ENCODE results near the gene EVA1C.
"Not testable (repeated sequence)": the region's sequence is repeated elsewhere in the genome, so short reads cannot be mapped to it uniquely, and the experiment has no call there.

EVA1C gene

DNA sequence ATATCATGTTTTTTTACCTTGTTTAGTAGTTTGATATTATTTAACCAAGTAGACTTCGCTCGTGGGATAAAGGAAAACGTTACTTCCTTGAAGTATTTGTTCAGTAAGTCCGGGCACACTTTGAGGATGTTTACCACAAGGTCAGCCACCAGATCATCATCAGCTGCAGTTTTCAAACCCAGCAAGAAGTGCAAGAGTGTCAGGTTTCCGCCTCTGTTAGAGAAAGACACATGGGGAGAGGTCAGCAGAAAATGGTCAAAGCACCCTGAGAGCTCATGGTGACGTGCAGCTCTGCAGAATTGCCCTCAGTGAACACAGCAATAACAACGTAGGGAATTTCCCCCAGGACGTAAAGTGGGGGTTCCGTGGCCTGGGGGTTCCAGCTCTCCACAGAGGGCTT lies 44.1 kb upstream of the EVA1C start:
- DNase-seq (ENCODE audit: low spot score) (no peak), ATAC-seq (ENCODE audit: low read depth) (no peak)
- peaks cover 97% of the 10 kb centered on the region for H3K36me3 ChIP-seq (ENCODE audit: low read depth)
- H3K4me3 ChIP-seq (ENCODE audit: severe bottlenecking), result no peak overlapping the region
- no peaks in the 10 kb centered on the region for H3K27me3 ChIP-seq (ENCODE audit: insufficient read depth, poor library complexity, severe bottlenecking)
- TF ChIP-seq, protein P1, sequence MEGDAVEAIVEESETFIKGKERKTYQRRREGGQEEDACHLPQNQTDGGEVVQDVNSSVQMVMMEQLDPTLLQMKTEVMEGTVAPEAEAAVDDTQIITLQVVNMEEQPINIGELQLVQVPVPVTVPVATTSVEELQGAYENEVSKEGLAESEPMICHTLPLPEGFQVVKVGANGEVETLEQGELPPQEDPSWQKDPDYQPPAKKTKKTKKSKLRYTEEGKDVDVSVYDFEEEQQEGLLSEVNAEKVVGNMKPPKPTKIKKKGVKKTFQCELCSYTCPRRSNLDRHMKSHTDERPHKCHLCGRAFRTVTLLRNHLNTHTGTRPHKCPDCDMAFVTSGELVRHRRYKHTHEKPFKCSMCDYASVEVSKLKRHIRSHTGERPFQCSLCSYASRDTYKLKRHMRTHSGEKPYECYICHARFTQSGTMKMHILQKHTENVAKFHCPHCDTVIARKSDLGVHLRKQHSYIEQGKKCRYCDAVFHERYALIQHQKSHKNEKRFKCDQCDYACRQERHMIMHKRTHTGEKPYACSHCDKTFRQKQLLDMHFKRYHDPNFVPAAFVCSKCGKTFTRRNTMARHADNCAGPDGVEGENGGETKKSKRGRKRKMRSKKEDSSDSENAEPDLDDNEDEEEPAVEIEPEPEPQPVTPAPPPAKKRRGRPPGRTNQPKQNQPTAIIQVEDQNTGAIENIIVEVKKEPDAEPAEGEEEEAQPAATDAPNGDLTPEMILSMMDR (IDR thresholded peaks at IDR 0.05; ENCODE audit: poor library complexity, severe bottlenecking), result no peak
- no peak overlapping the region for H3K27ac ChIP-seq (ENCODE audit: poor library complexity, severe bottlenecking)
- no peaks in the 10 kb centered on the region for H3K9me3 ChIP-seq (ENCODE audit: severe bottlenecking)
- peaks cover 22% of the 10 kb centered on the region for H3K4me1 ChIP-seq (ENCODE audit: insufficient read depth, poor library complexity, severe bottlenecking)

DNA sequence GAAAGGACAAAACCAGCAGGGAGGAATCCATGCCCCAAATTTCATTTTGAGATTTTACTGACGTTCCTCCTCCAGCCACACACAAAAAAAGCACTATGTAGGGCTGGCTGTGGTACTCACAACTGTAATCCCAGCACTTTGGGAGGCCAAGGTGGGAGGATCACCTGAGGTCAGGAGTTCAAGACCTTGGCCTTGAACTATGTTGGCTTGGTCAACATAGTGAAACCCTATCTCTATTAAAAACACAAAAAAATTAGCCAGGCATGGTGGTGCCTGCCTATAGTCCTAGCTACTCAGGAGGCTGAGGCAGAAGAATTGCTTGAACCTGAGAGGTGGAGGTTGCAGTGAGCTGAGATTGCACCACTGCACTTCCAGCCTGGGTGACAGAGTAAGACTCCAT lies 43.5 kb upstream of the EVA1C start:
- H3K36me3 ChIP-seq (ENCODE audit: low read depth), result peaks cover 97% of the 10 kb centered on the region
- H3K27ac ChIP-seq (ENCODE audit: poor library complexity, severe bottlenecking); H3K4me3 ChIP-seq (ENCODE audit: severe bottlenecking); ATAC-seq (ENCODE audit: low read depth); H3K9me3 ChIP-seq (ENCODE audit: severe bottlenecking); H3K27me3 ChIP-seq (ENCODE audit: insufficient read depth, poor library complexity, severe bottlenecking); DNase-seq (ENCODE audit: low spot score): not testable (repeated sequence)
- peaks cover 28% of the 10 kb centered on the region for H3K4me1 ChIP-seq (ENCODE audit: insufficient read depth, poor library complexity, severe bottlenecking)

DNA sequence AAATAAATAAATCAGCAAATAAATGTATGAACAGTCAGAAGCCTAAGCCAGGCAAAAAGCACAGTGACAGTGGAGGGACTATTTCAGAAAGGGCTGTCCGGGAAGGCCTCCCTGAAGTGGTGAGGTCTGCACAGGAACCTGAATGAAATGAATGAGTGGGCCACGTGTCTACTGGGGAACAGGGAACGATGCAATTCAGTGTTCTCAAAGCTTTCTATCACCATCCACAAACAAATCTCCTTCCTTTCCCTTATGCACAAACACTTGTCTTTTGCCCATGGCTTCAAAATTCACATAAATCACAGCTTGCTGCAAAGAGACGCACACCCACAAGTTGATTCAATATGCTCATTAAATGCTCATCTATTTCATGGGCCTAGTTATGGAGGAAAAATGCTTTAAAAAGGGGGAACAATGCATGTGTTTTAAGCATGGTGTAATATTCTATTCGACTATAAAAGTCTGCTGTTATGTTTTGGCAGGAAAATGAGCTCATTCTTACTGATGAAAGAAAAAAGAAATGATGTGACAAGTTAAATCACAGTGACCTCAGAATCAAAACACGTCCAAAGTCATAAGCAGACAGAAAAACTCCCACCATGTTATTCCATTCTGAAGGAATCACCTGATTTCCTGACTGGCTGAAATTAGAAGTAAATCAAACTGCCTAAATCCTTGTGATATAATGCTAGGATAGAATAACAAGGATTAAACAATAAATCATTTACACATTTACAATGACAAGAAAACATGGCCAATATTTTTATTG lies 41.3 kb upstream of the EVA1C start:
- TF ChIP-seq, protein P1 (IDR thresholded peaks at IDR 0.05; ENCODE audit: poor library complexity, severe bottlenecking), result no peak
- Histone ChIP-seq H3K36me3 (ENCODE audit: low read depth) (peaks cover 97% of the 10 kb centered on the region), H3K27ac (ENCODE audit: poor library complexity, severe bottlenecking) (peak overlapping the region; percentile 88), H3K4me3 (ENCODE audit: severe bottlenecking) (no peak overlapping the region), H3K27me3 (ENCODE audit: insufficient read depth, poor library complexity, severe bottlenecking) (no peaks in the 10 kb centered on the region), H3K4me1 (ENCODE audit: insufficient read depth, poor library complexity, severe bottlenecking) (peaks cover 42% of the 10 kb centered on the region), H3K9me3 (ENCODE audit: severe bottlenecking) (no peaks in the 10 kb centered on the region)
- DNase-seq (ENCODE audit: low spot score) (no peak), ATAC-seq (ENCODE audit: low read depth) (no peak)

DNA sequence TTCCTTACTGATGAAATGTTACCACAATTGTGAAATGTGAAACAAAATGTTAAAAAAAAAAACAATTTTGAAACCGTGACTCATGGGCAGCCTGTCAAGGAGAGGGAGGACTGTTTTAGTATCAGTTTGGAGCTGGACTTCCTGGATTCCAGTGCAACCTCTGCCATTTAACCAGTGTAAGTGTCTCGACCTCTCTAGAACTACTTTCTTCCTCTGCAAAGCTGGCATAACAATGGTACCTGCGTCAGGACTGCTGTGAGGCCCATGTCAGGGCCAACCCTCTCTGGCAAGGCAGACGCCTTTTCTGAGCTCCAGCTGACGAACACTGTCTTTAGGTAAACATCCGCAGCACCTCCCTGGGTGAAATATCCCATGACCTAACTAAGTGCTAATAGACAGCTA lies 40.6 kb upstream of the EVA1C start:
- Histone ChIP-seq H3K4me3 (ENCODE audit: severe bottlenecking) (no peak overlapping the region), H3K4me1 (ENCODE audit: insufficient read depth, poor library complexity, severe bottlenecking) (peaks cover 42% of the 10 kb centered on the region), H3K36me3 (ENCODE audit: low read depth) (peaks cover 97% of the 10 kb centered on the region), H3K27me3 (ENCODE audit: insufficient read depth, poor library complexity, severe bottlenecking) (no peaks in the 10 kb centered on the region), H3K27ac (ENCODE audit: poor library complexity, severe bottlenecking) (peak overlapping the region; percentile 88), H3K9me3 (ENCODE audit: severe bottlenecking) (no peaks in the 10 kb centered on the region)
- TF ChIP-seq, protein P1 (IDR thresholded peaks at IDR 0.05; ENCODE audit: poor library complexity, severe bottlenecking), result no peak
- peak; percentile 90 for ATAC-seq (ENCODE audit: low read depth)
- DNase-seq (ENCODE audit: low spot score), result peak; percentile 82

DNA sequence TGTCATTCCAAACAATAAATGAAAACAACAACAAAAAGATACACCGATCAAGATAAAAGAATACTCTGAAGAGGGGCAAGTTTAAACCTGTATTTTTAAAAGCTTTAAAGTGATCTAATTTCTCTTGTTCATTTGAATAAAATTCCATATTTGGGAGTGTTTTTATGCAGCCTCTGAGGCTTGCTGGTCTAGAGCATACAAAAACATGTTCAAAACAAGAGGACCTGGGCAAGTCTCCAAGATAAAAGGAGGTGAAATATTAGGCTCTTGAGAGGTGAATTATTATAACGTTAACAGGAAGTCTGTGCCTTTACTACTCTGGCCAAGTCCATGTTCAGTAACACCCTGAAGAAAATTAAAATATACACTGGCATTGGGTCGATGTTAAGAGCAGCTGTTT lies 39.8 kb upstream of the EVA1C start:
- TF ChIP-seq, protein P1 (IDR thresholded peaks at IDR 0.05; ENCODE audit: poor library complexity, severe bottlenecking), result no peak
- DNase-seq (ENCODE audit: low spot score) (no peak), ATAC-seq (ENCODE audit: low read depth) (peak; percentile 51)
- H3K27me3 ChIP-seq (ENCODE audit: insufficient read depth, poor library complexity, severe bottlenecking), result no peaks in the 10 kb centered on the region
- peaks cover 42% of the 10 kb centered on the region for H3K4me1 ChIP-seq (ENCODE audit: insufficient read depth, poor library complexity, severe bottlenecking)
- peak overlapping the region; percentile 88 for H3K27ac ChIP-seq (ENCODE audit: poor library complexity, severe bottlenecking)
- H3K36me3 ChIP-seq (ENCODE audit: low read depth), result peaks cover 97% of the 10 kb centered on the region
- no peak overlapping the region for H3K4me3 ChIP-seq (ENCODE audit: severe bottlenecking)
- H3K9me3 ChIP-seq (ENCODE audit: severe bottlenecking), result no peaks in the 10 kb centered on the region
